Measurements from ENCODE around the gene BABAM2.

DNA sequence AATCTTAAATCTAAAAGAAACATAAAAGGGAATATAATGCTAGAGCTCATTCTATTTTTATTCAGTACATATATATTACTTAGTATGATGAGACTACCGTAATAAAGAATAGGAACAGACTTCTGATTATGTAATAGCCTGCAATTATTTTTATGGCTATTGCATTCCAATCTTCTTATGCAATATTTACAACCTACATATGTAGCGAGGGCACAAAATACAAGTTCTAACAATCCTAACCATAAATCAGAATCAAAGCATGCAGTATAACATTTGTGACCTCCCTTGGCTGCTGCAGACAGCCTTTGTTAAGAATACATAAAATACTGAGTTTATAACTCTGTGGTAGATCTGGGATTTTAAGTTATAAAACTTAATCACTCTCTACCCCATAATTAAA lies 177.6 kb downstream of the BABAM2 start:
- TF ChIP-seq, protein P1, sequence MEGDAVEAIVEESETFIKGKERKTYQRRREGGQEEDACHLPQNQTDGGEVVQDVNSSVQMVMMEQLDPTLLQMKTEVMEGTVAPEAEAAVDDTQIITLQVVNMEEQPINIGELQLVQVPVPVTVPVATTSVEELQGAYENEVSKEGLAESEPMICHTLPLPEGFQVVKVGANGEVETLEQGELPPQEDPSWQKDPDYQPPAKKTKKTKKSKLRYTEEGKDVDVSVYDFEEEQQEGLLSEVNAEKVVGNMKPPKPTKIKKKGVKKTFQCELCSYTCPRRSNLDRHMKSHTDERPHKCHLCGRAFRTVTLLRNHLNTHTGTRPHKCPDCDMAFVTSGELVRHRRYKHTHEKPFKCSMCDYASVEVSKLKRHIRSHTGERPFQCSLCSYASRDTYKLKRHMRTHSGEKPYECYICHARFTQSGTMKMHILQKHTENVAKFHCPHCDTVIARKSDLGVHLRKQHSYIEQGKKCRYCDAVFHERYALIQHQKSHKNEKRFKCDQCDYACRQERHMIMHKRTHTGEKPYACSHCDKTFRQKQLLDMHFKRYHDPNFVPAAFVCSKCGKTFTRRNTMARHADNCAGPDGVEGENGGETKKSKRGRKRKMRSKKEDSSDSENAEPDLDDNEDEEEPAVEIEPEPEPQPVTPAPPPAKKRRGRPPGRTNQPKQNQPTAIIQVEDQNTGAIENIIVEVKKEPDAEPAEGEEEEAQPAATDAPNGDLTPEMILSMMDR (conservative IDR thresholded peaks at IDR 0.05 in 1 of 2, IDR thresholded peaks at IDR 0.05 in 1 of 2; ENCODE audit: extremely low read depth in 1 of 2, insufficient read depth in 1 of 2, low read depth in 1 of 2, low read length in 2 of 2) = no peak
- no peak for TF ChIP-seq EZH2 (IDR thresholded peaks at IDR 0.05; ENCODE audit: borderline replicate concordance, low read length)

Measured in mammary epithelial cell (primary cell).